ENCODE results near the gene PROCR.
"Not testable (repeated sequence)": the region's sequence is repeated elsewhere in the genome, so short reads cannot be mapped to it uniquely, and the experiment has no call there.

PROCR gene

GRCh38 chr20:35160341-35160740, 11.5 kb upstream of the PROCR start:
- DNase-seq; intact Hi-C loops (cut with DNase I): not testable (repeated sequence)

GRCh38 chr20:35164531-35164930, 7.3 kb upstream of the PROCR start:
- DNase-seq; intact Hi-C loops (cut with DNase I): not testable (repeated sequence)

GRCh38 chr20:35165221-35166185, 6.4 kb upstream of the PROCR start:
- intact Hi-C loops (cut with DNase I), result no loop called here
- DNase-seq, result no peak

- intact Hi-C loops (cut with DNase I), result no loop called here
- DNase-seq, result peak in 1 of 10 donors; percentile 81
Measured at GRCh38 chr20:35166242-35166830, 5.5 kb upstream of the PROCR start.

- intact Hi-C loops (cut with DNase I), result no loop called here
- no peak for DNase-seq
Measured at GRCh38 chr20:35167787-35168186, 4.1 kb upstream of the PROCR start.

GRCh38 chr20:35168701-35169409, 3.0 kb upstream of the PROCR start:
- DNase-seq; intact Hi-C loops (cut with DNase I): not testable (repeated sequence)

- intact Hi-C loops (cut with DNase I), result no loop called here
- no peak for DNase-seq
Measured at GRCh38 chr20:35171438-35171752, 477 bp upstream of the PROCR start.

GRCh38 chr20:35172434-35172806, 548 bp downstream of the PROCR start:
- intact Hi-C loops (cut with DNase I), result no loop called here

GRCh38 chr20:35173576-35174192, 1.8 kb downstream of the PROCR start:
- no peak for DNase-seq
- intact Hi-C loops (cut with DNase I), result no loop called here

More at GRCh38 chr20:35172434-35172806, 548 bp downstream of the PROCR start:
- no peak for DNase-seq

GRCh38 chr20:35174458-35175216, 2.8 kb downstream of the PROCR start:
- intact Hi-C loops (cut with DNase I), result no loop called here
- peak in 1 of 10 donors; percentile 70 for DNase-seq

- intact Hi-C loops (cut with DNase I), result no loop called here
- DNase-seq, result no peak
Measured at GRCh38 chr20:35176132-35176531, 4.3 kb downstream of the PROCR start.

- peak in 1 of 10 donors; percentile 48 for DNase-seq
- intact Hi-C loops (cut with DNase I), result no loop called here
Measured at GRCh38 chr20:35179292-35180212, 7.7 kb downstream of the PROCR start.

GRCh38 chr20:35180266-35180665, 8.4 kb downstream of the PROCR start:
- intact Hi-C loops (cut with DNase I), result no loop called here
- no peak for DNase-seq

GRCh38 chr20:35181731-35182130, 9.9 kb downstream of the PROCR start:
- DNase-seq, result no peak
- intact Hi-C loops (cut with DNase I), result no loop called here

- DNase-seq; intact Hi-C loops (cut with DNase I): not testable (repeated sequence)
Measured at GRCh38 chr20:35186691-35187289, 14.9 kb downstream of the PROCR start.

GRCh38 chr20:35187584-35188190, 15.8 kb downstream of the PROCR start:
- intact Hi-C loops (cut with DNase I), result no loop called here
- DNase-seq, result no peak

- intact Hi-C loops (cut with DNase I); DNase-seq: not testable (repeated sequence)
Measured at GRCh38 chr20:35189223-35189622, 17.4 kb downstream of the PROCR start.

GRCh38 chr20:35190556-35190955, 18.7 kb downstream of the PROCR start:
- intact Hi-C loops (cut with DNase I), result no loop called here
- no peak for DNase-seq
